ENCODE data around the gene ASNS.
A peak's percentile ranks its signal among the peaks of the same experiment; 100 is the strongest.

The ASNS gene

GRCh38 chr7:97842772-97843345 lies 29.3 kb downstream of the ASNS start:
- no peak for DNase-seq

- no peak for DNase-seq
Observed at GRCh38 chr7:97842006-97842405, 30.2 kb downstream of the ASNS start.

GRCh38 chr7:97835296-97836138 lies 36.7 kb downstream of the ASNS start:
- peak; percentile 34 for DNase-seq

GRCh38 chr7:97819161-97819560 lies 53.0 kb downstream of the ASNS start:
- no peak for DNase-seq

- DNase-seq, result no peak
Observed at GRCh38 chr7:97818066-97818663, 54.0 kb downstream of the ASNS start.
